ENCODE data around the gene C4orf17.

DNA sequence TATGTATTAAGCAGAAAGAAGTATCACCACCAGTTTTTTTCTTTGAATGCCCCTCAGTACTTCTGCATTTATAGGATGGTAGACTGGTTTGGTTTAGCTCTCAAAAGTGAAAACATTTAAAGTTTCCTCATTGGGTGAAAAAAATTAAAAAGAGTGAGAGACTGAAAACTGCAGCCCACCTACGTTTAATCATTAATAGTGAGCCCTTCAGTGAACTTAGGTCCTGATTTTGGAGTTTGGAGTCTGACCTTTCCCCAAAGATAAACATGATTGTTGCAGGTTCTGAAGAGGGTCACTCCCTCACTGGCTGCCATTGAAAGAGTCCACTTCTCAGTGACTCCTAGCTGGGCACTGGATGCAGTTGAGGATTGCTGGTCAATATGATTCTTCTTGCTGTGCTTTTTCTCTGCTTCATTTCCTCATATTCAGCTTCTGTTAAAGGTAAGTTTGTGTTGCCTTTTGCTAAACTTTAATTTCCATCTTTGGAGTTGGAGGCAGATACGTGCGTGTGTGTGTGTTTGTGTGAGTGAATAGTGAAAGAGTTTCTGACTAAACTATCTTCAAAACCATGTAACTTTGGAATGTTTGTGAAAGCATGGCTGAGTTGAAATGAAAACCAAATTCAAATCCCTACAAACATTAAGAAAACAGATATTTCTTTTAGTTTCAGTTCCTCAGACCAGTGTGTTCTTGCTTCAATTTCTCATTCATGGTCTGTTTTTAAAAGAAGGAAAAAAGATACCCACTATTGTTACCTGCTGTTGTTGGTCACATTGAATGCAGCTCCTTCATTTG, 63.9 kb downstream of the C4orf17 start, which contains the start of gene MTTP:
- TF ChIP-seq, protein P1, sequence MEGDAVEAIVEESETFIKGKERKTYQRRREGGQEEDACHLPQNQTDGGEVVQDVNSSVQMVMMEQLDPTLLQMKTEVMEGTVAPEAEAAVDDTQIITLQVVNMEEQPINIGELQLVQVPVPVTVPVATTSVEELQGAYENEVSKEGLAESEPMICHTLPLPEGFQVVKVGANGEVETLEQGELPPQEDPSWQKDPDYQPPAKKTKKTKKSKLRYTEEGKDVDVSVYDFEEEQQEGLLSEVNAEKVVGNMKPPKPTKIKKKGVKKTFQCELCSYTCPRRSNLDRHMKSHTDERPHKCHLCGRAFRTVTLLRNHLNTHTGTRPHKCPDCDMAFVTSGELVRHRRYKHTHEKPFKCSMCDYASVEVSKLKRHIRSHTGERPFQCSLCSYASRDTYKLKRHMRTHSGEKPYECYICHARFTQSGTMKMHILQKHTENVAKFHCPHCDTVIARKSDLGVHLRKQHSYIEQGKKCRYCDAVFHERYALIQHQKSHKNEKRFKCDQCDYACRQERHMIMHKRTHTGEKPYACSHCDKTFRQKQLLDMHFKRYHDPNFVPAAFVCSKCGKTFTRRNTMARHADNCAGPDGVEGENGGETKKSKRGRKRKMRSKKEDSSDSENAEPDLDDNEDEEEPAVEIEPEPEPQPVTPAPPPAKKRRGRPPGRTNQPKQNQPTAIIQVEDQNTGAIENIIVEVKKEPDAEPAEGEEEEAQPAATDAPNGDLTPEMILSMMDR (IDR thresholded peaks at IDR 0.05) = no peak
- TF ChIP-seq POLR2A (IDR thresholded peaks at IDR 0.05) = no peak
